Chondrocyte (in vitro differentiated cells): ENCODE results near the gene OR8B4. TPM values are rescaled to one million over a fixed set of nuclear protein-coding genes. Genes with fewer than 3 reads are reported as not detected.
"Not testable (repeated sequence)": the region's sequence is repeated elsewhere in the genome, so short reads cannot be mapped to it uniquely, and the experiment has no call there.

Experiments used
- DNase-seq: peaks from one replicate; pipeline ENCODE4 v3.0.0; 2021; ENCODE audit warnings: mixed read lengths, low spot score
- H3K27ac Mint-ChIP-seq: one replicate; pipeline ENCODE4 v1.8.0; 2021; ENCODE audit warnings: mild to moderate bottlenecking, moderate library complexity, mixed read lengths; ENCODE audit not compliant: unreplicated experiment
- H3K27me3 Mint-ChIP-seq: 2 replicates; pipeline ENCODE4 v1.8.0; 2021; ENCODE audit warnings: low read depth, mixed read lengths
- H3K36me3 Mint-ChIP-seq: 2 replicates; pipeline ENCODE4 v1.8.0; 2021; ENCODE audit warnings: low read depth, mixed read lengths
- H3K4me1 Mint-ChIP-seq: 2 replicates; pipeline ENCODE4 v1.8.0; 2021; ENCODE audit warnings: low read depth, mild to moderate bottlenecking, mixed read lengths
- H3K4me3 Mint-ChIP-seq: one replicate; pipeline ENCODE4 v1.8.0; 2021; ENCODE audit warnings: mild to moderate bottlenecking, moderate library complexity, mixed read lengths; ENCODE audit not compliant: unreplicated experiment
- H3K9me3 Mint-ChIP-seq: 2 replicates; pipeline ENCODE4 v1.8.0; 2021; ENCODE audit warnings: low read depth, mixed read lengths
- CTCF ChIP-seq: fragments of 200-600 bp; sonication (generic); IDR thresholded peaks from 2 replicates; pipeline ENCODE4 v1.5.0; 2021; ENCODE audit warnings: antibody characterized with exemption, mild to moderate bottlenecking, moderate library complexity
- total RNA-seq: library from RNA; stranded (reverse); gene quantifications from 3 replicates; pipeline ENCODE4 v1.2.1, GENCODE V29; 2021

OR8B4 gene
- total RNA-seq, 1 donor from 2014 or later = not detected

- no peak for TF ChIP-seq CTCF
- H3K36me3 Mint-ChIP-seq = no peaks in the 10 kb centered on the region
- H3K4me3 Mint-ChIP-seq = no peak overlapping the region
- H3K27ac Mint-ChIP-seq = no peak overlapping the region
- H3K4me1 Mint-ChIP-seq = no peaks in the 10 kb centered on the region
- DNase-seq = no peak
- H3K27me3 Mint-ChIP-seq = no peaks in the 10 kb centered on the region
- H3K9me3 Mint-ChIP-seq = no peaks in the 10 kb centered on the region
These were observed 30.3 kb downstream of the OR8B4 start for GRCh38 chr11:124394408-124394807.

DNA sequence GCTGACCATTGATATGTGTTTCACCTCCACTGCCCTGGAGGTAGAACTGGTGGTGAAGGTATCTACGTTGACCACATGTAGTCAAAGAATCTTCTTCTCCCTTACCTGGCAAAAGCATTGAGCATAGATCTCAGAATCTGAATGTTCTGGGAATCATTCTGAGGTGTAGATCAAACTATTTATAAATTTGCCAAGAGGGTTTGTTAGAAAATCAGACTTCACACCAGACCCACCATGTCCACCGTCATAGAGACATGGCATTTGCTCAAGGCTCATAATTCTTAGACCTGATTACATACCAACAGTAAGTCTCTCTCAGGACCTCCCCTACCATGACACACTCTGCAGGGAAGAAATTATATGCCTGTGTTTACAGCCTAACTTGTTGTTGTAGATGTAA lies 40.3 kb downstream of the OR8B4 start, which contains the start of gene OR8B2:
TSS of gene OR8B2 (minus strand) at position 101 of the 400 bp plus-strand sequence. CDS start 1,156 bp downstream, outside the sequence.
- Mint-ChIP-seq H3K36me3 (no peaks in the 10 kb centered on the region), H3K27ac (no peak within 1 kb of the TSS), H3K4me1 (no peaks in the 10 kb centered on the region), H3K9me3 (peaks cover 2% of the 10 kb centered on the region), H3K27me3 (peaks cover 4% of the 10 kb centered on the region), H3K4me3 (no peak within 1 kb of the TSS)
- TF ChIP-seq CTCF = no peak
- DNase-seq = no peak

DNA sequence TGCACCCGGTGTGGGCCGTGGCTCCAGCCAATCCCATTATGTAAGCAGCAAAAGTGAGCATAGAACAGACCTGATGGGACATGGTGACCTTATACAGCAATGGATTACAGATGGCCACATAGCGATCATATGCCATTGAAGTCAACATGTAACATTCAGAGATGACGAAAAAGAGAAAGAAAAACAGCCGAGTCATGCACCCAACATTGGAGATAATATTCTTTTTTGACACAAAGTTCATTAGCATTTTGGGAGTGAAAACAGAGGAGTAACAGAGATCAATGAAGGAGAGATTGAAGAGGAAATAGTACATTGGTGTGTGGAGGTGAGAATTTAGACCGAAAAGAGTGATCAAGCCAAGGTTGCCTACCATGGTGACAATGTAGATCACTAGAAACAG lies 41.8 kb downstream of the OR8B4 start:
- H3K4me3 Mint-ChIP-seq, H3K36me3 Mint-ChIP-seq, H3K4me1 Mint-ChIP-seq, H3K9me3 Mint-ChIP-seq, DNase-seq, H3K27me3 Mint-ChIP-seq, H3K27ac Mint-ChIP-seq: not testable (repeated sequence)

GRCh38 chr11:124380585-124380984 lies 44.1 kb downstream of the OR8B4 start:
- DNase-seq = no peak
- TF ChIP-seq CTCF = no peak
- Mint-ChIP-seq H3K9me3 (no peaks in the 10 kb centered on the region), H3K27me3 (peaks cover 8% of the 10 kb centered on the region), H3K27ac (no peak overlapping the region), H3K4me1 (no peaks in the 10 kb centered on the region), H3K36me3 (no peaks in the 10 kb centered on the region), H3K4me3 (no peak overlapping the region)

- Mint-ChIP-seq H3K9me3 (no peaks in the 10 kb centered on the region), H3K4me1 (no peaks in the 10 kb centered on the region), H3K27ac (no peak overlapping the region), H3K4me3 (no peak overlapping the region), H3K27me3 (peaks cover 13% of the 10 kb centered on the region), H3K36me3 (no peaks in the 10 kb centered on the region)
- no peak for DNase-seq
- no peak for TF ChIP-seq CTCF
These were observed 48.4 kb downstream of the OR8B4 start for GRCh38 chr11:124376280-124376679.

Other genes with a start within 250 kb of the OR8B4 start
- gene OR10D3, start 241.5 kb downstream of the OR8B4 start, total RNA-seq = not detected in 3 replicates
- gene OR8G1, start 183.8 kb downstream of the OR8B4 start, total RNA-seq = not detected in 3 replicates
- gene OR8G5, start 168.5 kb downstream of the OR8B4 start, total RNA-seq = 0.20 TPM in 1 of 3 replicates, not detected in the others
- gene OR8D1, start 110.9 kb downstream of the OR8B4 start, total RNA-seq = not detected in 3 replicates
- not detected in 3 replicates for gene OR8D2, start 104.7 kb downstream of the OR8B4 start, total RNA-seq
- gene OR8B2, start 40.4 kb downstream of the OR8B4 start, total RNA-seq = not detected in 3 replicates
- not detected in 3 replicates for gene OR8B3, start 25.8 kb downstream of the OR8B4 start, total RNA-seq
- gene OR8B8, start 20.8 kb upstream of the OR8B4 start, total RNA-seq = not detected in 3 replicates
- not detected in 3 replicates for gene OR8B12, start 118.8 kb upstream of the OR8B4 start, total RNA-seq
- gene OR8A1, start 145.1 kb upstream of the OR8B4 start, total RNA-seq = 0.07 to 0.23 TPM in 2 of 3 replicates, not detected in the other
- not detected in 3 replicates for gene PANX3, start 186.6 kb upstream of the OR8B4 start, total RNA-seq
- gene TBRG1, start 198.0 kb upstream of the OR8B4 start, total RNA-seq = 22.4 to 30.9 TPM (median 30.0 TPM) in 3 replicates
- 8.3 to 15.2 TPM (median 9.6 TPM) in 3 replicates for gene SIAE, start 248.9 kb upstream of the OR8B4 start, total RNA-seq
- 1.7 to 3.6 TPM (median 3.2 TPM) in 3 replicates for gene SPA17, start 249.0 kb upstream of the OR8B4 start, total RNA-seq